Measurements from ENCODE around the gene RAB3IL1. TPM values are rescaled to one million over a fixed set of nuclear protein-coding genes. Genes with fewer than 3 reads are reported as not detected.

Gene RAB3IL1
- total RNA-seq, 4 donors from 2014 or later: 0.15 to 10.3 (median 5.0) TPM

- H3K36me3 ChIP-seq: peaks cover 0 to 29% (median 0%) of the 10 kb centered on the region in 3 donors
- DNase-seq: no peak
- 75 to 84% methylated on average over 5 to 6 of the region's 6 CpGs for WGBS, 2 donors
- peaks cover 0 to 25% (median 0%) of the 10 kb centered on the region in 4 donors for H3K27me3 ChIP-seq
- H3K4me3 ChIP-seq: no peak overlapping the region
- peaks cover 0 to 19% (median 8%) of the 10 kb centered on the region in 3 donors for H3K4me1 ChIP-seq
- no peak overlapping the region for H3K27ac ChIP-seq
- no peaks in the 10 kb centered on the region for H3K9me3 ChIP-seq
- intact Hi-C loops (cut with DNase I): no loop called here
- no peak for TF ChIP-seq POLR2A (IDR thresholded peaks at IDR 0.05)
- TF ChIP-seq CTCF (IDR thresholded peaks at IDR 0.05): no peak
Observed at GRCh38 chr11:61866958-61867343, 50.4 kb downstream of the RAB3IL1 start.

- Histone ChIP-seq H3K9me3 (no peaks in the 10 kb centered on the region), H3K4me3 (no peak overlapping the region), H3K4me1 (peaks cover 0 to 15% (median 5%) of the 10 kb centered on the region in 3 donors), H3K27me3 (peaks cover 0 to 19% (median 0%) of the 10 kb centered on the region in 4 donors), H3K36me3 (peaks cover 0 to 29% (median 0%) of the 10 kb centered on the region in 3 donors), H3K27ac (no peak overlapping the region)
- TF ChIP-seq CTCF (IDR thresholded peaks at IDR 0.05) (no peak), POLR2A (IDR thresholded peaks at IDR 0.05) (no peak)
- no peak for DNase-seq
- 78% methylated on average over 5 of the region's 18 CpGs; no CpG with 5 or more reads in 1 of the 2 donors for WGBS, 2 donors
- intact Hi-C loops (cut with DNase I): no loop called here
Observed at GRCh38 chr11:61866231-61866957, 51.0 kb downstream of the RAB3IL1 start.

GRCh38 chr11:61864814-61865775, 52.3 kb downstream of the RAB3IL1 start:
- Histone ChIP-seq H3K4me3 (no peak overlapping the region), H3K4me1 (peaks cover 0 to 10% (median 0%) of the 10 kb centered on the region in 3 donors), H3K9me3 (no peaks in the 10 kb centered on the region), H3K27ac (no peak overlapping the region), H3K27me3 (peaks cover 0 to 7% (median 0%) of the 10 kb centered on the region in 4 donors), H3K36me3 (peaks cover 0 to 34% (median 0%) of the 10 kb centered on the region in 3 donors)
- WGBS, 2 donors: 92% methylated on average over 8 to 9 of the region's 20 CpGs
- DNase-seq: no peak
- TF ChIP-seq CTCF (IDR thresholded peaks at IDR 0.05) (no peak), POLR2A (IDR thresholded peaks at IDR 0.05) (no peak)
- intact Hi-C loops (cut with DNase I): no loop called here

- WGBS, 2 donors: 74 to 89% methylated on average over 1 to 5 of the region's 13 CpGs
- peaks cover 0 to 13% (median 0%) of the 10 kb centered on the region in 3 donors for H3K4me1 ChIP-seq
- no peaks in the 10 kb centered on the region for H3K27me3 ChIP-seq
- H3K9me3 ChIP-seq: no peaks in the 10 kb centered on the region
- intact Hi-C loops (cut with DNase I): no loop called here
- DNase-seq: no peak
- peaks cover 0 to 45% (median 0%) of the 10 kb centered on the region in 3 donors for H3K36me3 ChIP-seq
- H3K27ac ChIP-seq: no peak overlapping the region
- no peak for TF ChIP-seq POLR2A (IDR thresholded peaks at IDR 0.05)
- TF ChIP-seq CTCF (IDR thresholded peaks at IDR 0.05): no peak
- no peak overlapping the region for H3K4me3 ChIP-seq
Observed at GRCh38 chr11:61863548-61864081, 53.8 kb downstream of the RAB3IL1 start.
